ENCODE data around the gene ANKRD11. TPM values are rescaled to one million over a fixed set of nuclear protein-coding genes. Genes with fewer than 3 reads are reported as not detected.
A peak's percentile ranks its signal among the peaks of the same experiment; 100 is the strongest.

Gene ANKRD11
- total and polyA plus RNA-seq, 7 donors: 30.6 to 161 (median 42.8) TPM

GRCh38 chr16:89315791-89316581 lies 174.4 kb downstream of the ANKRD11 start:
- TF ChIP-seq POLR2A (IDR thresholded peaks at IDR 0.05): no peak
- peak in 2 of 4 donors; percentile 16 to 50 for TF ChIP-seq POLR2AphosphoS5 (IDR thresholded peaks at IDR 0.05)
- TF ChIP-seq EP300 (IDR thresholded peaks at IDR 0.05): no peak
- Histone ChIP-seq H3K27me3 (no peaks in the 10 kb centered on the region), H3K36me3 (peaks cover 0 to 18% (median 6%) of the 10 kb centered on the region in 4 donors), H3K4me1 (peaks cover 0 to 56% (median 36%) of the 10 kb centered on the region in 4 donors), H3K4me3 (no peak overlapping the region), H3K9me3 (no peaks in the 10 kb centered on the region), H3K27ac (peak overlapping the region in 2 of 4 donors; percentile 10 to 45)
- intact Hi-C loops (cut with DNase I): no loop called here
- no peak for DNase-seq
- 40 to 71% methylated on average over 20 of the region's 20 CpGs for WGBS, 2 donors

- H3K9me3 ChIP-seq: no peaks in the 10 kb centered on the region
- intact Hi-C loops (cut with DNase I): no loop called here
- H3K4me1 ChIP-seq: peaks cover 0 to 49% (median 29%) of the 10 kb centered on the region in 4 donors
Observed at GRCh38 chr16:89315271-89315670, 175.1 kb downstream of the ANKRD11 start.

GRCh38 chr16:89314854-89315253 lies 175.5 kb downstream of the ANKRD11 start:
- intact Hi-C loops (cut with DNase I): no loop called here
- whole genome bisulfite sequencing, 2 donors: 72 to 85% methylated on average over 8 of the region's 8 CpGs

More at GRCh38 chr16:89315271-89315670, 175.1 kb downstream of the ANKRD11 start:
- no peak overlapping the region for H3K27ac ChIP-seq
- H3K4me3 ChIP-seq: no peak overlapping the region
- peaks cover 0 to 18% (median 6%) of the 10 kb centered on the region in 4 donors for H3K36me3 ChIP-seq
- WGBS, 2 donors: 80 to 87% methylated on average over 19 of the region's 19 CpGs
- no peak for DNase-seq
- H3K27me3 ChIP-seq: no peaks in the 10 kb centered on the region
- no peak for TF ChIP-seq EP300 (IDR thresholded peaks at IDR 0.05)
- TF ChIP-seq CTCF (IDR thresholded peaks at IDR 0.05): no peak
- no peak for TF ChIP-seq POLR2AphosphoS5 (IDR thresholded peaks at IDR 0.05)
- TF ChIP-seq POLR2A (IDR thresholded peaks at IDR 0.05): no peak

GRCh38 chr16:89314357-89314756 lies 176.0 kb downstream of the ANKRD11 start:
- TF ChIP-seq POLR2A (IDR thresholded peaks at IDR 0.05): no peak
- no peak overlapping the region for H3K4me3 ChIP-seq
- H3K36me3 ChIP-seq: peaks cover 0 to 18% (median 6%) of the 10 kb centered on the region in 4 donors
- no peaks in the 10 kb centered on the region for H3K27me3 ChIP-seq
- intact Hi-C loops (cut with DNase I): no loop called here
- H3K9me3 ChIP-seq: no peaks in the 10 kb centered on the region
- H3K27ac ChIP-seq: no peak overlapping the region
- H3K4me1 ChIP-seq: peaks cover 0 to 40% (median 20%) of the 10 kb centered on the region in 4 donors
- DNase-seq: no peak
- WGBS, 2 donors: 76 to 85% methylated on average over 14 of the region's 14 CpGs

More at GRCh38 chr16:89314854-89315253, 175.5 kb downstream of the ANKRD11 start:
- Histone ChIP-seq H3K27ac (no peak overlapping the region), H3K36me3 (peaks cover 0 to 18% (median 6%) of the 10 kb centered on the region in 4 donors), H3K9me3 (no peaks in the 10 kb centered on the region), H3K4me1 (peaks cover 0 to 45% (median 25%) of the 10 kb centered on the region in 4 donors), H3K4me3 (no peak overlapping the region), H3K27me3 (no peaks in the 10 kb centered on the region)
- DNase-seq: no peak
- TF ChIP-seq CTCF (IDR thresholded peaks at IDR 0.05) (no peak), POLR2AphosphoS5 (IDR thresholded peaks at IDR 0.05) (no peak), POLR2A (IDR thresholded peaks at IDR 0.05) (no peak), EP300 (IDR thresholded peaks at IDR 0.05) (no peak)

GRCh38 chr16:89313583-89313982 lies 176.8 kb downstream of the ANKRD11 start:
- Histone ChIP-seq H3K4me3 (no peak overlapping the region), H3K4me1 (peaks cover 0 to 33% (median 15%) of the 10 kb centered on the region in 4 donors), H3K36me3 (peaks cover 0 to 18% (median 6%) of the 10 kb centered on the region in 4 donors), H3K27ac (no peak overlapping the region), H3K27me3 (no peaks in the 10 kb centered on the region), H3K9me3 (no peaks in the 10 kb centered on the region)
- 49 to 68% methylated on average over 3 of the region's 3 CpGs for WGBS, 2 donors
- no peak for DNase-seq
- TF ChIP-seq CTCF (IDR thresholded peaks at IDR 0.05): no peak
- TF ChIP-seq POLR2A (IDR thresholded peaks at IDR 0.05): no peak
- TF ChIP-seq EP300 (IDR thresholded peaks at IDR 0.05): no peak
- TF ChIP-seq POLR2AphosphoS5 (IDR thresholded peaks at IDR 0.05): no peak
- intact Hi-C loops (cut with DNase I): no loop called here
